H9 (cell line): ENCODE measurements around the gene CDCP2. TPM values are rescaled to one million over a fixed set of nuclear protein-coding genes. Genes with fewer than 3 reads are reported as not detected.

Source experiments
- DNase-seq: peaks from one replicate; pipeline ENCODE4 v3.0.0-alpha.2; 2017
- H2AFZ ChIP-seq: one replicate; pipeline ENCODE4 v1.6.1; 2013; ENCODE audit warnings: mild to moderate bottlenecking, low read length, control low read depth, moderate library complexity
- H2AK5ac ChIP-seq: 2 replicates; pipeline ENCODE4 v1.6.1; 2013; ENCODE audit warnings: low read length, control low read depth, mixed read lengths; ENCODE audit not compliant: insufficient read length
- H2BK120ac ChIP-seq: one replicate; pipeline ENCODE4 v1.6.1; 2013; ENCODE audit warnings: low read depth, mild to moderate bottlenecking, low read length, control low read depth, inconsistent platforms; ENCODE audit not compliant: poor library complexity, severe bottlenecking
- H2BK12ac ChIP-seq: 2 replicates; pipeline ENCODE4 v1.6.1; 2013; ENCODE audit warnings: low read length, control low read depth, mixed read lengths, low read depth; ENCODE audit not compliant: insufficient read length
- H2BK15ac ChIP-seq: 2 replicates; pipeline ENCODE4 v1.6.1; 2013; ENCODE audit warnings: low read depth, low read length, control low read depth
- H2BK20ac ChIP-seq: one replicate; pipeline ENCODE4 v1.6.1; 2013; ENCODE audit warnings: low read depth, mild to moderate bottlenecking, low read length, control low read depth, inconsistent platforms; ENCODE audit not compliant: poor library complexity, severe bottlenecking
- H2BK5ac ChIP-seq: 2 replicates; pipeline ENCODE4 v1.6.1; 2013; ENCODE audit warnings: low read length, control low read depth, mixed read lengths; ENCODE audit not compliant: insufficient read length
- H3K14ac ChIP-seq: 2 replicates; pipeline ENCODE4 v1.6.1; 2013; ENCODE audit warnings: low read length, control low read depth; ENCODE audit not compliant: insufficient read depth
- H3K18ac ChIP-seq: 2 replicates; pipeline ENCODE4 v1.6.1; 2013; ENCODE audit warnings: low read depth, mild to moderate bottlenecking, mixed read lengths, low read length, control low read depth; ENCODE audit not compliant: insufficient read length
- H3K23ac ChIP-seq: 2 replicates; pipeline ENCODE4 v1.6.1; 2013; ENCODE audit warnings: low read length, control low read depth, mixed read lengths, low read depth; ENCODE audit not compliant: insufficient read length
- H3K23me2 ChIP-seq: 2 replicates; pipeline ENCODE4 v1.6.1; 2013; ENCODE audit warnings: low read depth, mild to moderate bottlenecking, mixed read lengths, low read length, control low read depth; ENCODE audit not compliant: insufficient read length, poor library complexity, severe bottlenecking
- H3K27ac ChIP-seq: 2 replicates; pipeline ENCODE4 v1.5.1; 2013; ENCODE audit warnings: low read length, control low read depth, mixed read lengths, low read depth; ENCODE audit not compliant: insufficient read length
- H3K27me3 ChIP-seq: 2 replicates; pipeline ENCODE4 v1.6.1; 2013; ENCODE audit warnings: low read length, control low read depth, inconsistent platforms; ENCODE audit not compliant: insufficient read depth
- H3K4ac ChIP-seq: 2 replicates; pipeline ENCODE4 v1.6.1; 2013; ENCODE audit warnings: low read depth, mild to moderate bottlenecking, control low read depth, inconsistent platforms, low read length, moderate library complexity
- H3K4me1 ChIP-seq: 2 replicates; pipeline ENCODE4 v1.6.1; 2013; ENCODE audit warnings: low read length, control low read depth, inconsistent platforms; ENCODE audit not compliant: insufficient read depth
- H3K4me2 ChIP-seq: 2 replicates; pipeline ENCODE4 v1.6.1; 2013; ENCODE audit warnings: low read length, control low read depth, mixed read lengths; ENCODE audit not compliant: insufficient read length, insufficient read depth
- H3K56ac ChIP-seq: 2 replicates; pipeline ENCODE4 v1.6.1; 2013; ENCODE audit warnings: low read depth, mild to moderate bottlenecking, mixed read lengths, low read length, control low read depth; ENCODE audit not compliant: insufficient read length
- H3K79me1 ChIP-seq: 2 replicates; pipeline ENCODE4 v1.6.1; 2013; ENCODE audit warnings: low read depth, mild to moderate bottlenecking, moderate library complexity, low read length, control low read depth, inconsistent platforms; ENCODE audit not compliant: insufficient read depth, poor library complexity, severe bottlenecking
- H3K79me2 ChIP-seq: 2 replicates; pipeline ENCODE4 v1.6.1; 2013; ENCODE audit warnings: low read length, control low read depth, inconsistent platforms; ENCODE audit not compliant: insufficient read depth
- H3K9ac ChIP-seq: 2 replicates; pipeline ENCODE4 v1.6.1; 2013; ENCODE audit warnings: low read length, control low read depth, mixed read lengths; ENCODE audit not compliant: insufficient read length; ENCODE audit errors: extremely low read depth
- H3K9me3 ChIP-seq: one replicate; pipeline ENCODE4 v1.6.1; 2013; ENCODE audit warnings: low read depth, low read length, inconsistent platforms; ENCODE audit not compliant: control insufficient read depth
- H3T11ph ChIP-seq: one replicate; pipeline ENCODE4 v1.6.1; 2013; ENCODE audit warnings: mild to moderate bottlenecking, low read length, control low read depth, inconsistent platforms
- H4K20me1 ChIP-seq: one replicate; pipeline ENCODE4 v1.6.1; 2013; ENCODE audit not compliant: control insufficient read depth, insufficient read length, insufficient read depth
- H4K5ac ChIP-seq: 2 replicates; pipeline ENCODE4 v1.6.1; 2013; ENCODE audit warnings: low read depth, mild to moderate bottlenecking, mixed read lengths, low read length, control low read depth; ENCODE audit not compliant: insufficient read length
- H4K8ac ChIP-seq: replicated peaks from 2 replicates; pipeline ENCODE4 v1.6.1; 2013; ENCODE audit warnings: low read length, control low read depth, mixed read lengths, low read depth; ENCODE audit not compliant: insufficient read length
- H4K91ac ChIP-seq: 2 replicates; pipeline ENCODE4 v1.6.1; 2013; ENCODE audit warnings: low read depth, mild to moderate bottlenecking, moderate library complexity, mixed read lengths, low read length, control low read depth; ENCODE audit not compliant: insufficient read length
- H3K27ac Mint-ChIP-seq, 3 experiments: 2 replicates in 2 of 3; 3 replicates in 1 of 3; pipeline ENCODE4 v1.8.0; 2020 to 2021; ENCODE audit warnings: mixed read lengths in 3 of 3, mild to moderate bottlenecking in 1 of 3, moderate library complexity in 1 of 3
- H3K27me3 Mint-ChIP-seq: 2 replicates; pipeline ENCODE4 v1.8.0; 2021; ENCODE audit warnings: low read depth, mild to moderate bottlenecking, moderate library complexity, mixed read lengths
- H3K36me3 Mint-ChIP-seq, 3 experiments: 2 replicates in 2 of 3; 3 replicates in 1 of 3; pipeline ENCODE4 v1.8.0; 2020 to 2021; ENCODE audit warnings: low read depth in 3 of 3, mixed read lengths in 3 of 3; ENCODE audit not compliant: insufficient read depth in 1 of 3
- H3K4me1 Mint-ChIP-seq, 2 experiments: 2 replicates each; pipeline ENCODE4 v1.8.0; 2020; ENCODE audit warnings: mixed read lengths in 2 of 2
- H3K4me3 Mint-ChIP-seq, 2 experiments: 2 replicates in 1 of 2; 3 replicates in 1 of 2; pipeline ENCODE4 v1.8.0; 2020 to 2021; ENCODE audit warnings: mild to moderate bottlenecking in 2 of 2, mixed read lengths in 2 of 2, moderate library complexity in 1 of 2
- H3K9me3 Mint-ChIP-seq, 2 experiments: 2 replicates in 1 of 2; 3 replicates in 1 of 2; pipeline ENCODE4 v1.8.0; 2020; ENCODE audit warnings: mild to moderate bottlenecking in 2 of 2, mixed read lengths in 2 of 2, moderate library complexity in 1 of 2
- WGBS: extraction: QIAGEN DNeasy Blood & Tissue Kit; methylation state at CpG from one replicate; pipeline ENCODE4 v1.1.7; 2013; ENCODE audit warnings: missing lambda C conversion rate, low lambda C conversion rate, mixed read lengths; ENCODE audit not compliant: insufficient read length; ENCODE audit errors: extremely low coverage; 5-methylcytosine and 5-hydroxymethylcytosine counted together
- total RNA-seq: library from RNA; stranded (reverse); gene quantifications from 2 replicates; pipeline ENCODE4 v1.2.1, GENCODE V29; 2021
- TF ChIP-seq, protein P1 (sequence below): fragments of 200-600 bp; sonication (generic); conservative IDR thresholded peaks from 3 replicates; pipeline ENCODE4 v1.8.0; 2021; ENCODE audit warnings: antibody characterized with exemption, mild to moderate bottlenecking

CDCP2 gene
- total RNA-seq, 1 experiment from 2014 or later = not detected

DNA sequence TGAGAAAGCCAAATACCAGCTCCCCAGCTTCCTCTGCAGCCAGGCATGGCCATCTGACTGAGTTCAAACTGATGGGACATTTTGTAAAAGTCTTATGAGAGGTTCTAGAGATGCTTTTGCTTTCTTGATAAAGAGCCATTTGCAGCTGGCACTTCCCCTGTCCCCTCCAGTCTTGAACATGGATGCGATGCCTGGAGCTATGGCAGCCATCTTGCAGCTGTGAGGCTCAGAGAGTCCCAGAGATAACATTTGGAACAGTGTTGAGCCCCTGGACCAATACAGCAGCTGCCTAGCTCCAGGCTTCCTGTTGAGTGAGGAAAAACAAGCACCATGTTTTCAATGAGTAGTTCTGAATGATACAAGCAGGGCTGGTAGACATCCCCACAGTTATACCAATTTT, 13.8 kb downstream of the CDCP2 start:
- Histone ChIP-seq H3K79me2 (no peaks in the 10 kb centered on the region), H3K4ac (no peak overlapping the region), H3K9ac (no peak overlapping the region), H2BK5ac (no peak overlapping the region), H4K20me1 (no peaks in the 10 kb centered on the region), H4K5ac (no peak overlapping the region), H3T11ph (no peak overlapping the region), H3K4me1 (peaks cover 6% of the 10 kb centered on the region; the same call in 1 of the 2 replicates), H2BK120ac (no peak overlapping the region), H3K23ac (no peak overlapping the region), H3K56ac (no peak overlapping the region), H4K91ac (no peak overlapping the region), H3K79me1 (no peaks in the 10 kb centered on the region), H3K27ac (no peak overlapping the region), H3K27me3 (no peaks in the 10 kb centered on the region; the same call in 1 of the 2 replicates), H3K18ac (no peak overlapping the region), H2BK20ac (no peak overlapping the region), H3K9me3 (no peaks in the 10 kb centered on the region), H2AK5ac (no peak overlapping the region), H4K8ac (no peak overlapping the region), H3K14ac (no peak overlapping the region), H3K23me2 (no peaks in the 10 kb centered on the region), H3K4me2 (no peak overlapping the region), H2AFZ (no peak overlapping the region), H2BK12ac (no peak overlapping the region), H2BK15ac (no peak overlapping the region)
- DNase-seq = no peak
- Mint-ChIP-seq H3K4me3 (no peak overlapping the region), H3K4me1 (peaks cover 31 to 44% of the 10 kb centered on the region in 2 experiments), H3K36me3 (no peaks in the 10 kb centered on the region), H3K9me3 (no peaks in the 10 kb centered on the region), H3K27ac (no peak overlapping the region), H3K27me3 (no peaks in the 10 kb centered on the region; the same call in none of the 2 replicates)
- no CpG with 5 or more reads among the region's 1 CpG for WGBS
- TF ChIP-seq, protein P1, sequence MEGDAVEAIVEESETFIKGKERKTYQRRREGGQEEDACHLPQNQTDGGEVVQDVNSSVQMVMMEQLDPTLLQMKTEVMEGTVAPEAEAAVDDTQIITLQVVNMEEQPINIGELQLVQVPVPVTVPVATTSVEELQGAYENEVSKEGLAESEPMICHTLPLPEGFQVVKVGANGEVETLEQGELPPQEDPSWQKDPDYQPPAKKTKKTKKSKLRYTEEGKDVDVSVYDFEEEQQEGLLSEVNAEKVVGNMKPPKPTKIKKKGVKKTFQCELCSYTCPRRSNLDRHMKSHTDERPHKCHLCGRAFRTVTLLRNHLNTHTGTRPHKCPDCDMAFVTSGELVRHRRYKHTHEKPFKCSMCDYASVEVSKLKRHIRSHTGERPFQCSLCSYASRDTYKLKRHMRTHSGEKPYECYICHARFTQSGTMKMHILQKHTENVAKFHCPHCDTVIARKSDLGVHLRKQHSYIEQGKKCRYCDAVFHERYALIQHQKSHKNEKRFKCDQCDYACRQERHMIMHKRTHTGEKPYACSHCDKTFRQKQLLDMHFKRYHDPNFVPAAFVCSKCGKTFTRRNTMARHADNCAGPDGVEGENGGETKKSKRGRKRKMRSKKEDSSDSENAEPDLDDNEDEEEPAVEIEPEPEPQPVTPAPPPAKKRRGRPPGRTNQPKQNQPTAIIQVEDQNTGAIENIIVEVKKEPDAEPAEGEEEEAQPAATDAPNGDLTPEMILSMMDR = no peak
